ENCODE measurements around the gene RMI2.

- TF ChIP-seq, protein P1, sequence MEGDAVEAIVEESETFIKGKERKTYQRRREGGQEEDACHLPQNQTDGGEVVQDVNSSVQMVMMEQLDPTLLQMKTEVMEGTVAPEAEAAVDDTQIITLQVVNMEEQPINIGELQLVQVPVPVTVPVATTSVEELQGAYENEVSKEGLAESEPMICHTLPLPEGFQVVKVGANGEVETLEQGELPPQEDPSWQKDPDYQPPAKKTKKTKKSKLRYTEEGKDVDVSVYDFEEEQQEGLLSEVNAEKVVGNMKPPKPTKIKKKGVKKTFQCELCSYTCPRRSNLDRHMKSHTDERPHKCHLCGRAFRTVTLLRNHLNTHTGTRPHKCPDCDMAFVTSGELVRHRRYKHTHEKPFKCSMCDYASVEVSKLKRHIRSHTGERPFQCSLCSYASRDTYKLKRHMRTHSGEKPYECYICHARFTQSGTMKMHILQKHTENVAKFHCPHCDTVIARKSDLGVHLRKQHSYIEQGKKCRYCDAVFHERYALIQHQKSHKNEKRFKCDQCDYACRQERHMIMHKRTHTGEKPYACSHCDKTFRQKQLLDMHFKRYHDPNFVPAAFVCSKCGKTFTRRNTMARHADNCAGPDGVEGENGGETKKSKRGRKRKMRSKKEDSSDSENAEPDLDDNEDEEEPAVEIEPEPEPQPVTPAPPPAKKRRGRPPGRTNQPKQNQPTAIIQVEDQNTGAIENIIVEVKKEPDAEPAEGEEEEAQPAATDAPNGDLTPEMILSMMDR (IDR thresholded peaks at IDR 0.05; ENCODE audit: insufficient read depth, low read length, poor library complexity, severe bottlenecking) = no peak
- no peak for TF ChIP-seq EZH2phosphoT487 (conservative IDR thresholded peaks at IDR 0.05; ENCODE audit: low read length)
These were observed 27.0 kb downstream of the RMI2 start for GRCh38 chr16:11372073-11372828.

Measured in SU-DHL-6 (cell line).